HEK293 (cell line): ENCODE data around the gene KIF18B.

Experiments
- CTCF ChIA-PET: fragments of 350-600 bp; formaldehyde crosslinking; extraction: SDS; loops from one replicate; lab custom pipeline; 2021; ENCODE audit warnings: antibody characterized with exemption; lab: Yijun Ruan, JAX
- POLR2A ChIA-PET: fragments of 300-600 bp; formaldehyde crosslinking; extraction: SDS; loops from one replicate; lab custom pipeline; 2020; ENCODE audit warnings: antibody characterized with exemption, inconsistent platforms; lab: Yijun Ruan, JAX
- H3K27ac ChIP-seq: fragments of 200-500 bp; sonication (Bioruptor generic); 2 replicates; pipeline ENCODE4 v1.5.1; 2014; ENCODE audit warnings: low read depth, low read length, control low read depth, inconsistent platforms; ENCODE audit errors: extremely low read depth
- H3K36me3 ChIP-seq, 2 experiments: fragments of 200-500 bp in 1 of 2; sonication (Bioruptor generic) in 1 of 2; 1 replicate in 1 of 2; 2 replicates in 1 of 2; pipeline ENCODE4 v1.5.1; 2014 to 2017; ENCODE audit warnings: inconsistent platforms in 2 of 2, low read length in 2 of 2; ENCODE audit not compliant: control insufficient read depth in 2 of 2, insufficient read depth in 1 of 2
- H3K4me1 ChIP-seq: fragments of 200-500 bp; sonication (Bioruptor generic); 2 replicates; pipeline ENCODE4 v1.5.1; 2014; ENCODE audit warnings: mild to moderate bottlenecking, low read length, inconsistent platforms; ENCODE audit not compliant: control insufficient read depth, insufficient read depth
- H3K4me3 ChIP-seq: 2 replicates; pipeline ENCODE4 v1.5.1; 2011; ENCODE audit warnings: low read depth, mild to moderate bottlenecking, control low read depth, low read length, moderate library complexity
- H3K9me3 ChIP-seq: fragments of 200-500 bp; sonication (Bioruptor generic); 2 replicates; pipeline ENCODE4 v1.5.1; 2014; ENCODE audit warnings: low read depth, low read length, inconsistent platforms; ENCODE audit not compliant: control insufficient read depth, insufficient read depth
- GLI2 ChIP-seq: fragments of 450-650 bp; formaldehyde crosslinking; IDR thresholded peaks from 2 replicates; pipeline ENCODE4; 2017; ENCODE audit warnings: missing biosample characterization, missing genetic modification characterization, low read depth, borderline replicate concordance
- HOXC10 ChIP-seq: sonication (generic); formaldehyde crosslinking; IDR thresholded peaks from 2 replicates; pipeline ENCODE4 v1.8.1; 2023; ENCODE audit warnings: mild to moderate bottlenecking, missing genetic modification reagents
- SP2 ChIP-seq: fragments of 450-650 bp; formaldehyde crosslinking; IDR thresholded peaks from 2 replicates; pipeline ENCODE4 v1.5.1; 2016; ENCODE audit warnings: missing biosample characterization, missing genetic modification characterization
- TCF7L2 ChIP-seq: IDR thresholded peaks from 2 replicates; pipeline ENCODE4 v1.6.1; 2011; ENCODE audit warnings: low read depth, mild to moderate bottlenecking, inconsistent platforms, low read length, moderate library complexity, borderline replicate concordance
- ZFP3 ChIP-seq: fragments of 450-650 bp; formaldehyde crosslinking; IDR thresholded peaks from 2 replicates; pipeline ENCODE4 v1.5.1; 2016; ENCODE audit warnings: low read depth, missing biosample characterization, missing genetic modification characterization
- ZNF24 ChIP-seq: fragments of 450-650 bp; formaldehyde crosslinking; IDR thresholded peaks from 2 replicates; pipeline ENCODE4 v1.5.1; 2016; ENCODE audit warnings: missing biosample characterization, missing genetic modification characterization
- ZNF248 ChIP-seq: fragments of 450-650 bp; formaldehyde crosslinking; IDR thresholded peaks from 2 replicates; pipeline ENCODE4 v1.5.1; 2017; ENCODE audit warnings: missing biosample characterization, missing genetic modification characterization
- ZNF302 ChIP-seq: fragments of 450-650 bp; formaldehyde crosslinking; IDR thresholded peaks from 2 replicates; pipeline ENCODE4 v1.5.1; 2016; ENCODE audit warnings: missing biosample characterization, missing genetic modification characterization, low read depth
- ZNF366 ChIP-seq: fragments of 450-650 bp; formaldehyde crosslinking; conservative IDR thresholded peaks from 2 replicates; pipeline ENCODE4 v1.5.1; 2016; ENCODE audit warnings: missing biosample characterization, missing genetic modification characterization
- ZNF423 ChIP-seq: fragments of 450-650 bp; formaldehyde crosslinking; IDR thresholded peaks from 2 replicates; pipeline ENCODE4 v1.5.1; 2016; ENCODE audit warnings: missing biosample characterization, missing genetic modification characterization
- ZNF654 ChIP-seq: fragments of 450-650 bp; formaldehyde crosslinking; IDR thresholded peaks from 2 replicates; pipeline ENCODE4 v1.5.1; 2016; ENCODE audit warnings: low read depth, missing biosample characterization, missing genetic modification characterization
- ZNF677 ChIP-seq: fragments of 450-650 bp; IDR thresholded peaks from 2 replicates; pipeline ENCODE4 v1.5.0; 2018; ENCODE audit warnings: missing biosample characterization, mild to moderate bottlenecking, missing genetic modification characterization, moderate library complexity
- ZNF76 ChIP-seq: fragments of 450-650 bp; formaldehyde crosslinking; IDR thresholded peaks from 2 replicates; pipeline ENCODE4; 2016; ENCODE audit warnings: low read depth, missing biosample characterization, missing genetic modification characterization, borderline replicate concordance
- TF ChIP-seq, protein P1 (sequence below): fragments of 450-650 bp; formaldehyde crosslinking; IDR thresholded peaks from 2 replicates; pipeline ENCODE4 v1.5.1; 2016; ENCODE audit warnings: missing biosample characterization, missing genetic modification characterization
- TF ChIP-seq, protein P2 (sequence below): fragments of 450-650 bp; formaldehyde crosslinking; IDR thresholded peaks from 2 replicates; pipeline ENCODE4 v1.5.1; 2016; ENCODE audit warnings: missing biosample characterization, missing genetic modification characterization
- TF ChIP-seq, protein P3 (sequence below): sonication (generic); formaldehyde crosslinking; IDR thresholded peaks from 2 replicates; pipeline ENCODE4 v1.8.1; 2022; ENCODE audit warnings: mild to moderate bottlenecking, moderate library complexity, missing genetic modification reagents
- TF ChIP-seq, protein P4 (sequence below): fragments of 450-650 bp; formaldehyde crosslinking; IDR thresholded peaks from 2 replicates; pipeline ENCODE4 v1.5.1; 2016; ENCODE audit warnings: missing biosample characterization, missing genetic modification characterization

KIF18B gene

DNA sequence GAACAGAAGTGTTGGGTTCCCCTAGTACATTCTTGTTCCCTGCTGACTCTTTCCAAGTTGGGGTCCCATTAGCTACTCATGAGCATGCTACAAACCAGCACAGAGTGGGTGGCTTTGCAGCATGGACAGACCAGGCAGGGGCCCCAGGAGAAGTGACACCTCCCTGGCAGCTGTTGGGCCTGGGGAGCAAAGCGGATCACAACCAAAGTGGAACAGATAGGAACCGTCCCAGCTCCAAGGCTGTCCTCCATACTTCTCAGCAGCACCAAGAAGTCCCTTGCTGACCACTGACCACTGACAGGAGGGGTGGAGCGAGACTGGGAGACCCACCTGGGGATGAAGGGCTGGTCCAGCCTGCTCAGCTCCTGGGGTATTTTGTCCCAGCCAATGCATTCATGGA lies 19.9 kb downstream of the KIF18B start:
- H3K27ac ChIP-seq: no peak overlapping the region
- no peak for TF ChIP-seq ZNF302 (tag by site-specific recombination)
- TF ChIP-seq, all 188 proteins: peak for 0
- Histone ChIP-seq H3K9me3 (no peaks in the 10 kb centered on the region), H3K36me3 (peaks cover 50 to 74% of the 10 kb centered on the region in 2 experiments), H3K4me1 (no peaks in the 10 kb centered on the region; the same call in 1 of the 2 replicates), H3K4me3 (no peak overlapping the region)
- ChIA-PET CTCF (interaction anchor here (0.9 to 3.2 kb wide), 3 partner anchors 8 to 94 kb away, joined by 4 to 20 read pairs (median 8); no protein-coding TSS in a partner anchor), POLR2A (interaction anchor here (1.3 kb wide), 1 partner anchor 124 kb away, joined by 4 read pairs; the partner anchor contains the start of gene DCAKD)

DNA sequence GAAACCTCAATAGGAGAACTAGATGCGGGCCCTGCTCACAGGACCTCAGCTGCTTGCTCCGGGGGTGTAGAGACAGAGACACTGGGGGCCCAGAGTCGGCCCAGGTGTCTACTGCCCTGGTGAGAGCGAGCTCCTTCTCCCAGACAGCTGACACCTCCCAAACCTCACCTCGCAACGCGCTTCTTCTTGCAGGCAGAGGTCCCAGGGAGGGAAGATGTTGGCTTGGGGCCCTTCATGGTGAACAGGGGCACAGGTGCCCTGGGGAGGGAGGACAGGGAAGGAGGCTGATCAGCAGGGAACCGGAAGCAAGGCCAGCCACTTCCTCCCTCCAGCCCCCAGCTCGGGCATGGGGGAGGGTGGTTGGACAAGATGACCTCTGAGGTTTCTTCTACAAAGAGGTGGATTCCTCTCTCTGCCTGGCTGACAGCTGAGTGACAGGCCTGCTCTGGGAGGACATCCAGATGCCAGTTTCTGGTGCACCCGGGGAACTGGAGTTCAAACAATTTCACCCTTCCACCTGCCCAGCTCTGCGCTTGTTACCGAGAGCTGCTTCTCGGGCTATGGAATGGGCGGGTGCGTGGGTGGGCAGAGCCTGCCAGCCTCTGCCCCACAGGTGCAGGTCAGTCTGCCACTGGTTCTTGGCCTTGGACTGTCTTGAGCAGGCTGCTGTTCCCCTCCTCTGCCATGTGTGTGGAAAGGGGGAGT lies 20.6 kb downstream of the KIF18B start:
- Histone ChIP-seq H3K4me1 (no peaks in the 10 kb centered on the region; the same call in 1 of the 2 replicates), H3K9me3 (no peaks in the 10 kb centered on the region), H3K27ac (no peak overlapping the region), H3K4me3 (no peak overlapping the region), H3K36me3 (peaks cover 46 to 67% of the 10 kb centered on the region in 2 experiments)
- TF ChIP-seq, protein P1, sequence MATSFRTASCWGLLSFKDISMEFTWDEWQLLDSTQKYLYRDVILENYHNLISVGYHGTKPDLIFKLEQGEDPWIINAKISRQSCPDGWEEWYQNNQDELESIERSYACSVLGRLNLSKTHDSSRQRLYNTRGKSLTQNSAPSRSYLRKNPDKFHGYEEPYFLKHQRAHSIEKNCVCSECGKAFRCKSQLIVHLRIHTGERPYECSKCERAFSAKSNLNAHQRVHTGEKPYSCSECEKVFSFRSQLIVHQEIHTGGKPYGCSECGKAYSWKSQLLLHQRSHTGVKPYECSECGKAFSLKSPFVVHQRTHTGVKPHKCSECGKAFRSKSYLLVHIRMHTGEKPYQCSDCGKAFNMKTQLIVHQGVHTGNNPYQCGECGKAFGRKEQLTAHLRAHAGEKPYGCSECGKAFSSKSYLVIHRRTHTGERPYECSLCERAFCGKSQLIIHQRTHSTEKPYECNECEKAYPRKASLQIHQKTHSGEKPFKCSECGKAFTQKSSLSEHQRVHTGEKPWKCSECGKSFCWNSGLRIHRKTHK (tag by site-specific recombination): no peak
- 0 out of 2 replicates have a peak, but pooled peaks have one; percentile 4 for TF ChIP-seq SP2 (tag by site-specific recombination)
- ChIA-PET CTCF (interaction anchor here (0.7 to 3.2 kb wide), 5 partner anchors 7 to 679 kb away, joined by 3 to 20 read pairs (median 5); no protein-coding TSS in a partner anchor), POLR2A (interaction anchor here (0.7 to 1.9 kb wide), 4 partner anchors 15 to 125 kb away, joined by 3 to 4 read pairs (median 4); partner anchors contain the start of gene DCAKD)

DNA sequence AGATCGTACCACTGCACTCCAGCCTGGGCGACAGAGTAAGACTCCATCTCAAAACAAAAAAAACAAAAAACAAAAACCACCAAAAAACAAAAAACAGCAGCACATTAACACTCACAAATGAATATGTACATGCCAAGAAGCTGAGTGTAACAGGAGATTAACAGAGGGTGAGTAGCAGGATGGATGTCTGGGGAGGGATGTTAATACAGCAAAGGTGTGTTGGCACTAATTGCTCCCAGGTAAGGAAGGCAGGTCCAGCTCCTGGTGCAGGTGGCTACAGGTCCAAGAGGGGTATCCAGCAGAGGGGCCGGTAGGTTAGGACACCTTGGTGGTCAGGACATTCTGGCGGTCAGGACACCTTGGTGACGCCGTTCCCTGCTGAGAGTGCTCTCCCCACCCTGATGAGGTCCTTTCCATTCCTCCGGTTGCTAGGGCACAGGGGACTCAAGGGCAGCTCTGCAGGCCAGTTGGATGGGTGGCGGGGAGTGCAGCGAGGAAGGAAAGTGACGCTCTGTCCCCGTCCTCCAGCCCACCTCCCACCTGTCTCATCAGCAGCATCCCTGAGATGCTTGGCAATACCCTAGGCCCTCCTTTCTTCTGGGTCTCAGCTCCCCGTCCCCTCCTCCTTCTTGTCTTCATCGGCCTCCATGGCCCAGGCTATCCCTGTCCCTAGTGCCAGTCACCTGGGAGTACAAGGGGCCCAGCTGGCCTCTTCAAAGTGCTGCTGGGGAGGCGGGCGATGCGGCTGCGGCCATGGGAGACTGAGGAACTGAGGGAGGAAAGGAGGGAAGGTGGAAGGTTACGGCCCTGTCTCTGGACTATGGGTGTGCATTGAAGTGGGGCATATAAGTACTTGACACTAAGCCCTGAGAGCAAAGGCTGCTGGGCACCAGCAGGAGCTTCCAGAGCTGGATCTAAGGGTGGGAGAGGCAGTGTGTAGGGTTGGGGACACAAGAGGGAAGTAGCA lies 21.6 kb downstream of the KIF18B start:
- Histone ChIP-seq H3K27ac (no peak overlapping the region), H3K9me3 (no peaks in the 10 kb centered on the region), H3K4me1 (no peaks in the 10 kb centered on the region; the same call in 1 of the 2 replicates), H3K36me3 (peaks cover 38 to 57% of the 10 kb centered on the region in 2 experiments), H3K4me3 (no peak overlapping the region)
- POLR2A ChIA-PET: interaction anchor here (0.7 to 1.9 kb wide), 3 partner anchors 16 to 99 kb away, joined by 3 to 4 read pairs (median 3); no protein-coding TSS in a partner anchor
- CTCF ChIA-PET: interaction anchor here (0.6 to 3.2 kb wide), 7 partner anchors 8 to 678 kb away, joined by 3 to 20 read pairs (median 5); partner anchors contain the start of gene ACBD4
- TF ChIP-seq ZNF76 (tag by site-specific recombination): no peak
- TF ChIP-seq ZNF366 (tag by site-specific recombination): peak; percentile 37; the same call in 1 of the 2 replicates
- TF ChIP-seq, protein P2, sequence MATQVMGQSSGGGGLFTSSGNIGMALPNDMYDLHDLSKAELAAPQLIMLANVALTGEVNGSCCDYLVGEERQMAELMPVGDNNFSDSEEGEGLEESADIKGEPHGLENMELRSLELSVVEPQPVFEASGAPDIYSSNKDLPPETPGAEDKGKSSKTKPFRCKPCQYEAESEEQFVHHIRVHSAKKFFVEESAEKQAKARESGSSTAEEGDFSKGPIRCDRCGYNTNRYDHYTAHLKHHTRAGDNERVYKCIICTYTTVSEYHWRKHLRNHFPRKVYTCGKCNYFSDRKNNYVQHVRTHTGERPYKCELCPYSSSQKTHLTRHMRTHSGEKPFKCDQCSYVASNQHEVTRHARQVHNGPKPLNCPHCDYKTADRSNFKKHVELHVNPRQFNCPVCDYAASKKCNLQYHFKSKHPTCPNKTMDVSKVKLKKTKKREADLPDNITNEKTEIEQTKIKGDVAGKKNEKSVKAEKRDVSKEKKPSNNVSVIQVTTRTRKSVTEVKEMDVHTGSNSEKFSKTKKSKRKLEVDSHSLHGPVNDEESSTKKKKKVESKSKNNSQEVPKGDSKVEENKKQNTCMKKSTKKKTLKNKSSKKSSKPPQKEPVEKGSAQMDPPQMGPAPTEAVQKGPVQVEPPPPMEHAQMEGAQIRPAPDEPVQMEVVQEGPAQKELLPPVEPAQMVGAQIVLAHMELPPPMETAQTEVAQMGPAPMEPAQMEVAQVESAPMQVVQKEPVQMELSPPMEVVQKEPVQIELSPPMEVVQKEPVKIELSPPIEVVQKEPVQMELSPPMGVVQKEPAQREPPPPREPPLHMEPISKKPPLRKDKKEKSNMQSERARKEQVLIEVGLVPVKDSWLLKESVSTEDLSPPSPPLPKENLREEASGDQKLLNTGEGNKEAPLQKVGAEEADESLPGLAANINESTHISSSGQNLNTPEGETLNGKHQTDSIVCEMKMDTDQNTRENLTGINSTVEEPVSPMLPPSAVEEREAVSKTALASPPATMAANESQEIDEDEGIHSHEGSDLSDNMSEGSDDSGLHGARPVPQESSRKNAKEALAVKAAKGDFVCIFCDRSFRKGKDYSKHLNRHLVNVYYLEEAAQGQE (tag by site-specific recombination): no peak
- TF ChIP-seq ZNF423: no peak
- no peak for TF ChIP-seq ZNF654 (tag by site-specific recombination)
- TF ChIP-seq HOXC10 (CRISPR knock-in tag): no peak
- TF ChIP-seq, protein P3, sequence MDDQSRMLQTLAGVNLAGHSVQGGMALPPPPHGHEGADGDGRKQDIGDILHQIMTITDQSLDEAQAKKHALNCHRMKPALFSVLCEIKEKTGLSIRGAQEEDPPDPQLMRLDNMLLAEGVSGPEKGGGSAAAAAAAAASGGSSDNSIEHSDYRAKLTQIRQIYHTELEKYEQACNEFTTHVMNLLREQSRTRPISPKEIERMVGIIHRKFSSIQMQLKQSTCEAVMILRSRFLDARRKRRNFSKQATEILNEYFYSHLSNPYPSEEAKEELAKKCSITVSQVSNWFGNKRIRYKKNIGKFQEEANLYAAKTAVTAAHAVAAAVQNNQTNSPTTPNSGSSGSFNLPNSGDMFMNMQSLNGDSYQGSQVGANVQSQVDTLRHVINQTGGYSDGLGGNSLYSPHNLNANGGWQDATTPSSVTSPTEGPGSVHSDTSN (CRISPR knock-in tag): no peak
- TF ChIP-seq, protein P4, sequence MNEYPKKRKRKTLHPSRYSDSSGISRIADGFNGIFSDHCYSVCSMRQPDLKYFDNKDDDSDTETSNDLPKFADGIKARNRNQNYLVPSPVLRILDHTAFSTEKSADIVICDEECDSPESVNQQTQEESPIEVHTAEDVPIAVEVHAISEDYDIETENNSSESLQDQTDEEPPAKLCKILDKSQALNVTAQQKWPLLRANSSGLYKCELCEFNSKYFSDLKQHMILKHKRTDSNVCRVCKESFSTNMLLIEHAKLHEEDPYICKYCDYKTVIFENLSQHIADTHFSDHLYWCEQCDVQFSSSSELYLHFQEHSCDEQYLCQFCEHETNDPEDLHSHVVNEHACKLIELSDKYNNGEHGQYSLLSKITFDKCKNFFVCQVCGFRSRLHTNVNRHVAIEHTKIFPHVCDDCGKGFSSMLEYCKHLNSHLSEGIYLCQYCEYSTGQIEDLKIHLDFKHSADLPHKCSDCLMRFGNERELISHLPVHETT (tag by site-specific recombination): peak; percentile 13; the same call in 1 of the 2 replicates
- no peak for TF ChIP-seq ZNF248 (tag by site-specific recombination)
- TF ChIP-seq GLI2 (tag by site-specific recombination): no peak
- no peak for TF ChIP-seq TCF7L2
- no peak for TF ChIP-seq ZNF677 (tag by site-specific recombination)
- TF ChIP-seq ZNF24 (tag by site-specific recombination): no peak
- no peak for TF ChIP-seq ZFP3 (tag by site-specific recombination)
